H9 (cell line): ENCODE data around the gene PARP8. TPM values are rescaled to one million over a fixed set of nuclear protein-coding genes. Genes with fewer than 3 reads are reported as not detected.

ENCODE experiments used
- DNase-seq: peaks from one replicate; pipeline ENCODE4 v3.0.0-alpha.2; 2017
- H2AFZ ChIP-seq: one replicate; pipeline ENCODE4 v1.6.1; 2013; ENCODE audit warnings: mild to moderate bottlenecking, low read length, control low read depth, moderate library complexity
- H2AK5ac ChIP-seq: 2 replicates; pipeline ENCODE4 v1.6.1; 2013; ENCODE audit warnings: low read length, control low read depth, mixed read lengths; ENCODE audit not compliant: insufficient read length
- H2BK120ac ChIP-seq: one replicate; pipeline ENCODE4 v1.6.1; 2013; ENCODE audit warnings: low read depth, mild to moderate bottlenecking, low read length, control low read depth, inconsistent platforms; ENCODE audit not compliant: poor library complexity, severe bottlenecking
- H2BK12ac ChIP-seq: 2 replicates; pipeline ENCODE4 v1.6.1; 2013; ENCODE audit warnings: low read length, control low read depth, mixed read lengths, low read depth; ENCODE audit not compliant: insufficient read length
- H2BK15ac ChIP-seq: 2 replicates; pipeline ENCODE4 v1.6.1; 2013; ENCODE audit warnings: low read depth, low read length, control low read depth
- H2BK20ac ChIP-seq: one replicate; pipeline ENCODE4 v1.6.1; 2013; ENCODE audit warnings: low read depth, mild to moderate bottlenecking, low read length, control low read depth, inconsistent platforms; ENCODE audit not compliant: poor library complexity, severe bottlenecking
- H2BK5ac ChIP-seq: 2 replicates; pipeline ENCODE4 v1.6.1; 2013; ENCODE audit warnings: low read length, control low read depth, mixed read lengths; ENCODE audit not compliant: insufficient read length
- H3K14ac ChIP-seq: 2 replicates; pipeline ENCODE4 v1.6.1; 2013; ENCODE audit warnings: low read length, control low read depth; ENCODE audit not compliant: insufficient read depth
- H3K18ac ChIP-seq: 2 replicates; pipeline ENCODE4 v1.6.1; 2013; ENCODE audit warnings: low read depth, mild to moderate bottlenecking, mixed read lengths, low read length, control low read depth; ENCODE audit not compliant: insufficient read length
- H3K23ac ChIP-seq: 2 replicates; pipeline ENCODE4 v1.6.1; 2013; ENCODE audit warnings: low read length, control low read depth, mixed read lengths, low read depth; ENCODE audit not compliant: insufficient read length
- H3K23me2 ChIP-seq: 2 replicates; pipeline ENCODE4 v1.6.1; 2013; ENCODE audit warnings: low read depth, mild to moderate bottlenecking, mixed read lengths, low read length, control low read depth; ENCODE audit not compliant: insufficient read length, poor library complexity, severe bottlenecking
- H3K27ac ChIP-seq: 2 replicates; pipeline ENCODE4 v1.5.1; 2013; ENCODE audit warnings: low read length, control low read depth, mixed read lengths, low read depth; ENCODE audit not compliant: insufficient read length
- H3K27me3 ChIP-seq: 2 replicates; pipeline ENCODE4 v1.6.1; 2013; ENCODE audit warnings: low read length, control low read depth, inconsistent platforms; ENCODE audit not compliant: insufficient read depth
- H3K4ac ChIP-seq: 2 replicates; pipeline ENCODE4 v1.6.1; 2013; ENCODE audit warnings: low read depth, mild to moderate bottlenecking, control low read depth, inconsistent platforms, low read length, moderate library complexity
- H3K4me1 ChIP-seq: 2 replicates; pipeline ENCODE4 v1.6.1; 2013; ENCODE audit warnings: low read length, control low read depth, inconsistent platforms; ENCODE audit not compliant: insufficient read depth
- H3K4me2 ChIP-seq: 2 replicates; pipeline ENCODE4 v1.6.1; 2013; ENCODE audit warnings: low read length, control low read depth, mixed read lengths; ENCODE audit not compliant: insufficient read length, insufficient read depth
- H3K56ac ChIP-seq: 2 replicates; pipeline ENCODE4 v1.6.1; 2013; ENCODE audit warnings: low read depth, mild to moderate bottlenecking, mixed read lengths, low read length, control low read depth; ENCODE audit not compliant: insufficient read length
- H3K79me1 ChIP-seq: 2 replicates; pipeline ENCODE4 v1.6.1; 2013; ENCODE audit warnings: low read depth, mild to moderate bottlenecking, moderate library complexity, low read length, control low read depth, inconsistent platforms; ENCODE audit not compliant: insufficient read depth, poor library complexity, severe bottlenecking
- H3K79me2 ChIP-seq: 2 replicates; pipeline ENCODE4 v1.6.1; 2013; ENCODE audit warnings: low read length, control low read depth, inconsistent platforms; ENCODE audit not compliant: insufficient read depth
- H3K9ac ChIP-seq: 2 replicates; pipeline ENCODE4 v1.6.1; 2013; ENCODE audit warnings: low read length, control low read depth, mixed read lengths; ENCODE audit not compliant: insufficient read length; ENCODE audit errors: extremely low read depth
- H3K9me3 ChIP-seq: one replicate; pipeline ENCODE4 v1.6.1; 2013; ENCODE audit warnings: low read depth, low read length, inconsistent platforms; ENCODE audit not compliant: control insufficient read depth
- H3T11ph ChIP-seq: one replicate; pipeline ENCODE4 v1.6.1; 2013; ENCODE audit warnings: mild to moderate bottlenecking, low read length, control low read depth, inconsistent platforms
- H4K20me1 ChIP-seq: one replicate; pipeline ENCODE4 v1.6.1; 2013; ENCODE audit not compliant: control insufficient read depth, insufficient read length, insufficient read depth
- H4K5ac ChIP-seq: 2 replicates; pipeline ENCODE4 v1.6.1; 2013; ENCODE audit warnings: low read depth, mild to moderate bottlenecking, mixed read lengths, low read length, control low read depth; ENCODE audit not compliant: insufficient read length
- H4K8ac ChIP-seq: replicated peaks from 2 replicates; pipeline ENCODE4 v1.6.1; 2013; ENCODE audit warnings: low read length, control low read depth, mixed read lengths, low read depth; ENCODE audit not compliant: insufficient read length
- H4K91ac ChIP-seq: 2 replicates; pipeline ENCODE4 v1.6.1; 2013; ENCODE audit warnings: low read depth, mild to moderate bottlenecking, moderate library complexity, mixed read lengths, low read length, control low read depth; ENCODE audit not compliant: insufficient read length
- H3K27ac Mint-ChIP-seq, 3 experiments: 2 replicates in 2 of 3; 3 replicates in 1 of 3; pipeline ENCODE4 v1.8.0; 2020 to 2021; ENCODE audit warnings: mixed read lengths in 3 of 3, mild to moderate bottlenecking in 1 of 3, moderate library complexity in 1 of 3
- H3K27me3 Mint-ChIP-seq: 2 replicates; pipeline ENCODE4 v1.8.0; 2021; ENCODE audit warnings: low read depth, mild to moderate bottlenecking, moderate library complexity, mixed read lengths
- H3K36me3 Mint-ChIP-seq, 3 experiments: 2 replicates in 2 of 3; 3 replicates in 1 of 3; pipeline ENCODE4 v1.8.0; 2020 to 2021; ENCODE audit warnings: low read depth in 3 of 3, mixed read lengths in 3 of 3; ENCODE audit not compliant: insufficient read depth in 1 of 3
- H3K4me1 Mint-ChIP-seq, 2 experiments: 2 replicates each; pipeline ENCODE4 v1.8.0; 2020; ENCODE audit warnings: mixed read lengths in 2 of 2
- H3K4me3 Mint-ChIP-seq, 2 experiments: 2 replicates in 1 of 2; 3 replicates in 1 of 2; pipeline ENCODE4 v1.8.0; 2020 to 2021; ENCODE audit warnings: mild to moderate bottlenecking in 2 of 2, mixed read lengths in 2 of 2, moderate library complexity in 1 of 2
- H3K9me3 Mint-ChIP-seq, 2 experiments: 2 replicates in 1 of 2; 3 replicates in 1 of 2; pipeline ENCODE4 v1.8.0; 2020; ENCODE audit warnings: mild to moderate bottlenecking in 2 of 2, mixed read lengths in 2 of 2, moderate library complexity in 1 of 2
- CTCF ChIP-seq: fragments of 200-600 bp; sonication (generic); conservative IDR thresholded peaks from 3 replicates; pipeline ENCODE4 v1.8.0; 2021; ENCODE audit warnings: antibody characterized with exemption, mild to moderate bottlenecking
- WGBS: extraction: QIAGEN DNeasy Blood & Tissue Kit; methylation state at CpG from one replicate; pipeline ENCODE4 v1.1.7; 2013; ENCODE audit warnings: missing lambda C conversion rate, low lambda C conversion rate, mixed read lengths; ENCODE audit not compliant: insufficient read length; ENCODE audit errors: extremely low coverage; 5-methylcytosine and 5-hydroxymethylcytosine counted together
- total RNA-seq: library from RNA; stranded (reverse); gene quantifications from 2 replicates; pipeline ENCODE4 v1.2.1, GENCODE V29; 2021

PARP8 gene
- total RNA-seq, 1 experiment from 2014 or later, result 34.0 TPM

GRCh38 chr5:50667023-50667652 lies 701 bp downstream of the PARP8 start:
- Histone ChIP-seq H3K4me2 (peak overlapping the region; percentile 77), H4K91ac (peak overlapping the region; percentile 94), H3K79me1 (no peaks in the 10 kb centered on the region), H4K8ac (no peak overlapping the region), H2BK12ac (peak overlapping the region; percentile 57), H3K27me3 (no peaks in the 10 kb centered on the region), H2BK120ac (no peak overlapping the region), H3K27ac (no peak overlapping the region), H3K4ac (peak overlapping the region; percentile 64; the same call in 1 of the 2 replicates), H2AFZ (no peak overlapping the region), H3K23me2 (peaks cover 9% of the 10 kb centered on the region), H3K79me2 (peaks cover 9% of the 10 kb centered on the region; the same call in 1 of the 2 replicates), H2BK5ac (no peak overlapping the region), H3K23ac (no peak overlapping the region), H2BK20ac (no peak overlapping the region), H4K5ac (peak overlapping the region; percentile 65), H3K9me3 (no peaks in the 10 kb centered on the region), H3K14ac (peak overlapping the region; percentile 98), H2BK15ac (no peak overlapping the region), H3K9ac (peak overlapping the region; percentile 86), H4K20me1 (no peaks in the 10 kb centered on the region), H3T11ph (no peak overlapping the region), H3K18ac (peak overlapping the region; percentile 99), H3K4me1 (no peaks in the 10 kb centered on the region; the same call in 1 of the 2 replicates), H3K56ac (no peak overlapping the region), H2AK5ac (no peak overlapping the region)
- peaks cover 0 to 1% (median 0%) of the 10 kb centered on the region in 3 experiments; a peak in 1 of 7 replicates for H3K36me3 Mint-ChIP-seq
- H3K27me3 Mint-ChIP-seq, result peaks cover 11% of the 10 kb centered on the region
- DNase-seq, result peak; percentile 66
- no peaks in the 10 kb centered on the region; a peak in 1 of 5 replicates for H3K9me3 Mint-ChIP-seq
- H3K4me3 Mint-ChIP-seq, result peak overlapping the region; percentile 95 to 97
- WGBS, result no CpG with 5 or more reads among the region's 46 CpGs
- no peak for TF ChIP-seq CTCF
- H3K4me1 Mint-ChIP-seq, result peaks cover 26 to 37% of the 10 kb centered on the region in 2 experiments
- peak overlapping the region; percentile 74 to 97 (median 95); a peak in 6 of 7 replicates for H3K27ac Mint-ChIP-seq
